ENCODE data around the gene URB1.

The URB1 gene

GRCh38 chr21:32340863-32341848 lies 51.7 kb downstream of the URB1 start:
- DNase-seq = no peak

GRCh38 chr21:32338209-32338921 lies 54.4 kb downstream of the URB1 start:
- no peak for DNase-seq

- DNase-seq = no peak
Observed at GRCh38 chr21:32337206-32337605, 55.6 kb downstream of the URB1 start.

- no peak for DNase-seq
Observed at GRCh38 chr21:32336711-32337110, 56.1 kb downstream of the URB1 start.

- DNase-seq = no peak
Observed at GRCh38 chr21:32335601-32336575, 56.9 kb downstream of the URB1 start.

GRCh38 chr21:32334980-32335531 lies 57.8 kb downstream of the URB1 start:
- DNase-seq = no peak

GRCh38 chr21:32333953-32334673 lies 58.7 kb downstream of the URB1 start:
- no peak for DNase-seq

- no peak for DNase-seq
Observed at GRCh38 chr21:32332463-32332951, 60.3 kb downstream of the URB1 start.

- no peak for DNase-seq
Observed at GRCh38 chr21:32331444-32332305, 61.1 kb downstream of the URB1 start.

GRCh38 chr21:32330784-32331311 lies 62.0 kb downstream of the URB1 start:
- no peak for DNase-seq

GRCh38 chr21:32329776-32330175 lies 63.0 kb downstream of the URB1 start:
- no peak for DNase-seq

GRCh38 chr21:32329331-32329730 lies 63.5 kb downstream of the URB1 start:
- no peak for DNase-seq

- no peak for DNase-seq
Observed at GRCh38 chr21:32328595-32328994, 64.2 kb downstream of the URB1 start.

GRCh38 chr21:32325706-32326105 lies 67.1 kb downstream of the URB1 start:
- no peak for DNase-seq

GRCh38 chr21:32322676-32323075 lies 70.1 kb downstream of the URB1 start:
- DNase-seq = no peak

- no peak for DNase-seq
Observed at GRCh38 chr21:32322103-32322502, 70.7 kb downstream of the URB1 start.

GRCh38 chr21:32321480-32321879 lies 71.3 kb downstream of the URB1 start:
- no peak for DNase-seq

GRCh38 chr21:32320726-32321125 lies 72.1 kb downstream of the URB1 start:
- DNase-seq = no peak

GRCh38 chr21:32320059-32320458 lies 72.8 kb downstream of the URB1 start:
- no peak for DNase-seq

- no peak for DNase-seq
Observed at GRCh38 chr21:32319012-32319411, 73.8 kb downstream of the URB1 start.

All from CD4-positive, alpha-beta T cell treated with Interleukin-15 for 1 hour (primary cell).